ENCODE measurements around the gene CCNDBP1.
"Not testable (repeated sequence)": the region's sequence is repeated elsewhere in the genome, so short reads cannot be mapped to it uniquely, and the experiment has no call there.

The CCNDBP1 gene, protein sequence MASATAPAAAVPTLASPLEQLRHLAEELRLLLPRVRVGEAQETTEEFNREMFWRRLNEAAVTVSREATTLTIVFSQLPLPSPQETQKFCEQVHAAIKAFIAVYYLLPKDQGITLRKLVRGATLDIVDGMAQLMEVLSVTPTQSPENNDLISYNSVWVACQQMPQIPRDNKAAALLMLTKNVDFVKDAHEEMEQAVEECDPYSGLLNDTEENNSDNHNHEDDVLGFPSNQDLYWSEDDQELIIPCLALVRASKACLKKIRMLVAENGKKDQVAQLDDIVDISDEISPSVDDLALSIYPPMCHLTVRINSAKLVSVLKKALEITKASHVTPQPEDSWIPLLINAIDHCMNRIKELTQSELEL

DNA sequence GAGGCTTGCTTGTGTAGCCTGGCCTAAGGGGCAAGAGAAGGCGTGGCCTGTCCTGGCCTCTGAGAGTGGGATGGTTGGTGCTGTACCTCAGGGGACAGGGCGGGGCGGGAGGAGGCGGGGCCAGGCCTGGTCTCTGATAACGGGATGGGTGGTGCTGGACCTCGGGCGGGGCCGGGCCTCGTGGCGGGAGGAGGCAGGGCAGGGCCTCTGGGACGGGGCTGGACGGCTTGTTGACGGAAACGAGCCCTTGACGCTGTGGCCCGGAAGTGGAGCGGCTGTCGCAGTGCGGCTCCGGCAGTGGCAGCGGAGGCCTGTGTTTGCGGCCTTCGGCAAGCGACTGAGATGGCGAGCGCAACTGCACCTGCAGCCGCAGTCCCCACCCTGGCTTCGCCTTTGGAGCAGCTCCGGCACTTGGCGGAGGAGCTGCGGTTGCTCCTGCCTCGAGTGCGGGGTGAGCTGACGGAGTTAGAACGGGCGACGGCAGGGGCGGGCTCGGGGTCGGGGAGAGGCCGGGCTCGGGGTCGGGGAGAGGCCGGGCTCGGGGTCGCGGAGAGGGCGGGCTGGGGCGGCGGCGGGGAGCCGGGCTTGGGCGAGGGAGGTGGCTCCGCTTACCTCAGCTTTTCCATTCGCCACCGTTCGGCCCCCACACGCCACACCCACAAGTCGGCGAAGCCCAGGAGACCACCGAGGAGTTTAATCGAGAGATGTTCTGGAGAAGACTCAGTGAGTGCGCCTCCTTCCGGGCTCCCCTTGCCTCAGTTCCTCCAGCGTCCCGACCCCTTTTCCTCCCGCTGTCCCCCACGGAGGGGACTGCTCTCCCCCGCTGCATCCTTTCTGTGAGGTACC, at the start of gene CCNDBP1:
Gene CCNDBP1 (plus strand): TSS at position 247 of the 846 bp plus-strand sequence. CDS start 96 bp downstream, at position 343.
- peak within 1 kb of the TSS; percentile 96 for H3K27ac Mint-ChIP-seq
- H3K36me3 Mint-ChIP-seq, result peaks cover 38% of the 10 kb centered on the region
- peak within 1 kb of the TSS; percentile 99 for H3K4me3 Mint-ChIP-seq
- H3K27me3 Mint-ChIP-seq, result no peaks in the 10 kb centered on the region
- H3K9me3 Mint-ChIP-seq, result no peaks in the 10 kb centered on the region
- peaks cover 27% of the 10 kb centered on the region for H3K4me1 Mint-ChIP-seq
- ATAC-seq, result peak; percentile 99

DNA sequence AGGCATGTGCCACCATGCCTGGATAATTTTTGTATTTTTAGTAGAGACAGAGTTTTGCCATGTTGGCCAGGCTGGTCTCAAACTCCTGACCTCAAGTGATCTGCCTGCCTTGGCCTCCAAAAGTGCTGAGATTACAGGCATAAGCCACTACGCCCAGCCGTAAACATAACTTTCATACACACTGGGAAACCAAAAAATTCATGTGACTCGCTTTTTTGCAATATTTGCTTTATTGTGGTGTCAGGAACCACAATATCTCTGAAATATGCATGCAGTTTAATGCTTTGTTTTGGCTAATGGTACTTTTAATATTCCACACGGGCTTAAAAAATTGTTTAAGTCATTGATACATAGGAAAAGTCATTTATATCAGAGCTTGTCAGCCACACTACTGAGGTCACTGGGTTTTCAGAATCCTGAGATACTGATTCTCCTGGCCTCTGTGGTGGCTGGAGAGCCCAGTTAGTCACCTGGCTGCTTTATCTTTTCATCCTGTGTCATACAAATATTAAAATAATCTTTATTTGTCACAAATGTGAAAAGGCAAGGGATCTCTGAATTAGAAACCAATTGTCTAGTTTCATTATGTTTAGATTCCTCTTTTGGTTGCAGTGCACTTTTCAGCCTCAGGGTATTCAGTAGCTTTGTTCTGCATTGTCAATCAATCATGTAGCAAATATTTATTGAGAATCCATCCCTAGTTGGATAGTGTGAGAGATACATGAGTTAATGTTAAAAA, 41.8 kb upstream of the CCNDBP1 start:
- H3K4me3 Mint-ChIP-seq, result no peak overlapping the region
- no peaks in the 10 kb centered on the region for H3K9me3 Mint-ChIP-seq
- peaks cover 15% of the 10 kb centered on the region for H3K4me1 Mint-ChIP-seq
- peaks cover 63% of the 10 kb centered on the region for H3K36me3 Mint-ChIP-seq
- H3K27ac Mint-ChIP-seq, result peak overlapping the region; percentile 46
- ATAC-seq, result no peak
- no peaks in the 10 kb centered on the region for H3K27me3 Mint-ChIP-seq

- Mint-ChIP-seq H3K4me3 (no peak overlapping the region), H3K27me3 (no peaks in the 10 kb centered on the region), H3K27ac (peak overlapping the region; percentile 46), H3K4me1 (peaks cover 15% of the 10 kb centered on the region), H3K36me3 (peaks cover 61% of the 10 kb centered on the region), H3K9me3 (no peaks in the 10 kb centered on the region)
- peak; percentile 41 for ATAC-seq
These were observed 40.7 kb upstream of the CCNDBP1 start for GRCh38 chr15:43144512-43144911.

DNA sequence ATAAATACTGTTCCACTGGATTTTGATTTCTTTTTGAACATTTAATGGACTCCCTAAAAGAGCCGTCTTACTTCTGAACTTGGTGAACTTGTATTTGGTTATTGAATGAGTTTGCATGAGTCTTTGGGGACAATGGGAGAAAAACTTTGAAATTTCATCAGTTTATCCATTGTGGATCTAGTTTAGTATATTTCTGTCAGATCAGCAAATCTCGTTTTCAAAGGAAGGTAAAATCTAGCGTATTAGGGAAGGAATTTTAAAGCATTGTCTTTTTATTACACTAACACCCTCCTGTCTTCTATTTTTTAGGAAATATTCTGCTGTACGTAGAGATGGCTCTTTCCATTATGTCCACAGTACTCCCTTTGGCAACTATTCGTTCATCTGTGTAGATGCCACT, 39.0 kb upstream of the CCNDBP1 start:
- H3K4me1 Mint-ChIP-seq, result peaks cover 15% of the 10 kb centered on the region

DNA sequence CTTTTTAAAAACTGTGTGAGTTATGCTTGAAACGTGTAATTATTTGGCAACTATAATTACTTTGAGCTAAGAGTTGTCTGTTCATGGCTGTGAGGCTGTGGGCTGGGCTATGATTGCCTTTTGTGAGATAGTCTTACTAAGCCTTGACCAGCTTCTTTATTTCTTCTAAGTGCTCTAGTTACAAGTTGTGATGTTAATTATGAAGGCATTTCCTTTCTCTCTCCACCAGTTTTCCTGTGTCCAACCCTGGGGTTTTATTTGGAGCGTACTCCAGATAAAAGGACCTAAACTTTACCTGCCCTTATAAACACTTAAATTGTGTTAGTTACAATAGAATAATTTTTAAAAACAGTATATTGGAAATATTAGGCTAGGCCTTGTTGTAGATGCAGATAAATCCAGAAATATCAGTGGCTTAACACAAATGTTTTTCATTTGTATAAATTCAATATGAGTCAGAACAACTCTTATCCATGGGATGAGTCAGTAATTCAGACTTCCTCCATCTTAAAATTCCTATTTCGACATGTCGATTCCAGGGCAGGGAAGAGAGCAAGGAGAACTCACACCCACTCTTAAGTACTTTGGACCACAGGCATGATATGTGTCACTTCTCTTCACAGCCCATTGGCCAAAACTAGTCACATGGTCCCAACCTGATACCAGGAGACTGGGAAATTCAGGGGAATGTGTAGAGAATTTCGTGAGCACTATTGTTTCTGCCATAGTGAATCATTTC, 34.8 kb upstream of the CCNDBP1 start:
- H3K27me3 Mint-ChIP-seq, result no peaks in the 10 kb centered on the region
- no peak for ATAC-seq

More for the DNA sequence above, 39.0 kb upstream of the CCNDBP1 start:
- no peak for ATAC-seq
- no peaks in the 10 kb centered on the region for H3K27me3 Mint-ChIP-seq
- H3K9me3 Mint-ChIP-seq, result no peaks in the 10 kb centered on the region
- no peak overlapping the region for H3K27ac Mint-ChIP-seq
- no peak overlapping the region for H3K4me3 Mint-ChIP-seq
- H3K36me3 Mint-ChIP-seq, result peaks cover 46% of the 10 kb centered on the region

GRCh38 chr15:43151688-43152087, 33.5 kb upstream of the CCNDBP1 start:
- Mint-ChIP-seq H3K27me3 (no peaks in the 10 kb centered on the region), H3K4me1 (peaks cover 6% of the 10 kb centered on the region), H3K9me3 (no peaks in the 10 kb centered on the region), H3K4me3 (no peak overlapping the region), H3K36me3 (peaks cover 40% of the 10 kb centered on the region), H3K27ac (no peak overlapping the region)
- ATAC-seq, result no peak

More for the DNA sequence above, 34.8 kb upstream of the CCNDBP1 start:
- Mint-ChIP-seq H3K27ac (no peak overlapping the region), H3K4me3 (no peak overlapping the region), H3K9me3 (no peaks in the 10 kb centered on the region), H3K36me3 (peaks cover 42% of the 10 kb centered on the region), H3K4me1 (peaks cover 6% of the 10 kb centered on the region)

- no peaks in the 10 kb centered on the region for H3K9me3 Mint-ChIP-seq
These were observed 31.9 kb upstream of the CCNDBP1 start for GRCh38 chr15:43153269-43153668.

DNA sequence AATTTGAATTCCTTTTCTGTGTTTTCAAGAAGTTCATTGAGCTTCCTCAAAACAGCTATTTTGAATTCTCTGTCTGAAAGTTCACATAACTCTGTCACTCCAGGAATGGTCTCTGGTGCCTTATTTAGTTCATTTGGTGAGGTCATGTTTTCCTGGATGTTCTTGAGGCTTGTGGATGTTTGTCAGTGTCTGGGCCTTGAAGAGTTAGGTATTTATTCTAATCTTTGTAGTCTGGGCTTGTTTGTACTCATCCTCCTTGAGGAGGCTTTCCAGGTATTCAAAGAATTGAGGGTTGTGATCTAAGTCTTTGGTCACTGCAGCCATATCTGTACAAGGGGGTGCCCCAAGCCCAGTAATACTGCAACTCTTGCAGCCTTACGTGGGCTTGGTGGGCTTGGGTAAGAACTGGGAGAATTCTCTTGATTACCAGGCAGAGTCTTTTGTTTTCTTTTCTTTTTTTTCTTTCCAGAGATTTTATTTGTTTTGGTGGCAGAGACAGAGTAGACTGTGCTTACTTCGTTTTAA, 19.3 kb upstream of the CCNDBP1 start:
- Mint-ChIP-seq H3K27ac (no peak overlapping the region), H3K4me1 (no peaks in the 10 kb centered on the region), H3K27me3 (no peaks in the 10 kb centered on the region), H3K36me3 (peaks cover 54% of the 10 kb centered on the region), H3K4me3 (no peak overlapping the region), H3K9me3 (no peaks in the 10 kb centered on the region)
- no peak for ATAC-seq

More at GRCh38 chr15:43153269-43153668, 31.9 kb upstream of the CCNDBP1 start:
- Mint-ChIP-seq H3K4me1 (peaks cover 13% of the 10 kb centered on the region), H3K27me3 (no peaks in the 10 kb centered on the region), H3K27ac (no peak overlapping the region), H3K36me3 (peaks cover 45% of the 10 kb centered on the region), H3K4me3 (no peak overlapping the region)
- ATAC-seq, result no peak

DNA sequence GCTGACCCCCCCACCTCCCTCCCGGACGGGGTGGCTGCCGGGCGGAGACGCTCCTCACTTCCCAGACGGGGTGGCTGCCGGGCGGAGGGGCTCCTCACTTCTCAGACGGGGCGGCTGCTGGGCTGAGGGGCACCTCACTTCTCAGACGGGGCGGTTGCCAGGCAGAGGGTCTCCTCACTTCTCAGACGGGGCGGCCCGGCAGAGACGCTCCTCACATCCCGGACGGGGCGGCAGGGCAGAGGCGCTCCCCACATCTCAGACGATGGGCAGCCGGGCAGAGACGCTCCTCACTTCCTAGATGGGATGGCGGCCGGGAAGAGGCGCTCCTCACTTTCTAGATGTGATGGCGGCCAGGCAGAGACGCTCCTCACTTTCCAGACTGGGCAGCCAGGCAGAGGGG, 17.9 kb upstream of the CCNDBP1 start:
- not testable (repeated sequence) for H3K4me3 Mint-ChIP-seq, H3K27me3 Mint-ChIP-seq, H3K4me1 Mint-ChIP-seq, ATAC-seq, H3K9me3 Mint-ChIP-seq, H3K27ac Mint-ChIP-seq
- peaks cover 60% of the 10 kb centered on the region for H3K36me3 Mint-ChIP-seq

DNA sequence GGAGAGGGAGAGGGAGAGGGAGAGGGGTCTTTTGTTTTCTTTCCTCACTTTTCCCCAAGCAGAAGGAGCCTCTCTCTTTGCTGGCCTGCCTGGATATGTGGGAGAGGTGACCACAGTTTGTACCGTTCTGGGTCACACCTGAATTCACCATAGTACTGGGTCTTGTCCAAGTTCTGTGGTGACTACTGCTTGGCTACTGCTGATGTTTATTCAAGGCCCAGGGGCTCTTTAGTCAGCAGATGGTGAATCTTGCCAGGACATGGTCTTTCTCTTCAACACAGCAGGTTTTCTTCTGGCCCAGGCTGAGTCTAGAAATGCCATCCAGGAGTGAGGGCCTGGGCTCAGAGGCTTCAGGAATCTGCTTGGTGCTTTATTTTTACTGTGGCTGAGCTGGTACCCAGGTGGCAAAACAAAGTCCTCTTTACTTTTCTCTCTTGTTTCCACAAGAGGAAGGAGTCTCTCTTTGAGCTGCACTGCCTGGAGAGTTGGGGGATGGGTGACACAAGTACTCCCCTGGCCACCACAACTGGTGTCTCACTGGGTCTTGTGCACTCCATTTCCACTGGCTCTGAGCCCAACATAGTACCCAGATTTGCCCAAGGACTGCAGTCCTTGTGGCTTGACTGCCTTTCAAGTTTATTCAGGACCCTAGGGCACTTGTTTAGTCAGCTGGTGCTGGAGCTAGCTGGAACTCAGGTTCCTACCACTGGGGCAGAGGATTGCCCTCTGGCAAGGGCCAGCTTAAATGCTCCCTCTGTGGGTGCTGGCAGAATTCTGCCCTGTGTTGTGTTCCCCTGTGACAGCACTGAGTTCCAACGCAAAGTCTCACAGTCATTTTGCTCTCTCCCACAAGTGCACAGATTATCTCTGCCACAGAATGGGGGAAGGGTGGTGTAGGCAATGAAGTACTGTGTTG, 16.8 kb upstream of the CCNDBP1 start:
- ATAC-seq, result no peak
- Mint-ChIP-seq H3K36me3 (peaks cover 67% of the 10 kb centered on the region), H3K27ac (no peak overlapping the region)

DNA sequence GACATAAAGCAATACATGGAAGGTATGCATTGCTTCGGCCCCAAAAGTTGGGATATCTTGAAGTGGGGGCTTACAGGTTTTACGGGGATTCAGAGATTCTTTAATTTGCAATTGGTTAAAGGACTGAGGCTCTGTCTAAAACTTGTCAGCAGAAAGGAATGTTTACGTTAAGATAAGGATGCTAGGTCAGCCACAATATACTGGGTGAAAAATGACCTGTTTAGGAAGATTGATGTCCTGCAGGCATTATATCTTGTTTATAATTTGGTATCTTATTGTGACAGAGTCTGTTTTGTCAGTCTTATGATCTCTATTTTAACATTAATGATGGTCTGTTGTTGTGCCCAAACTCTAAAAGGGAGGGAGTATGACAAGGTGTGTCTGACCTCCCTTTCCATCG, 15.3 kb upstream of the CCNDBP1 start:
- Mint-ChIP-seq H3K27me3 (no peaks in the 10 kb centered on the region), H3K27ac (no peak overlapping the region), H3K4me1 (no peaks in the 10 kb centered on the region), H3K9me3 (no peaks in the 10 kb centered on the region), H3K36me3 (peaks cover 67% of the 10 kb centered on the region), H3K4me3 (no peak overlapping the region)
- ATAC-seq, result no peak

More for the DNA sequence above, 16.8 kb upstream of the CCNDBP1 start:
- Mint-ChIP-seq H3K27me3 (no peaks in the 10 kb centered on the region), H3K9me3 (no peaks in the 10 kb centered on the region), H3K4me3 (no peak overlapping the region), H3K4me1 (no peaks in the 10 kb centered on the region)

DNA sequence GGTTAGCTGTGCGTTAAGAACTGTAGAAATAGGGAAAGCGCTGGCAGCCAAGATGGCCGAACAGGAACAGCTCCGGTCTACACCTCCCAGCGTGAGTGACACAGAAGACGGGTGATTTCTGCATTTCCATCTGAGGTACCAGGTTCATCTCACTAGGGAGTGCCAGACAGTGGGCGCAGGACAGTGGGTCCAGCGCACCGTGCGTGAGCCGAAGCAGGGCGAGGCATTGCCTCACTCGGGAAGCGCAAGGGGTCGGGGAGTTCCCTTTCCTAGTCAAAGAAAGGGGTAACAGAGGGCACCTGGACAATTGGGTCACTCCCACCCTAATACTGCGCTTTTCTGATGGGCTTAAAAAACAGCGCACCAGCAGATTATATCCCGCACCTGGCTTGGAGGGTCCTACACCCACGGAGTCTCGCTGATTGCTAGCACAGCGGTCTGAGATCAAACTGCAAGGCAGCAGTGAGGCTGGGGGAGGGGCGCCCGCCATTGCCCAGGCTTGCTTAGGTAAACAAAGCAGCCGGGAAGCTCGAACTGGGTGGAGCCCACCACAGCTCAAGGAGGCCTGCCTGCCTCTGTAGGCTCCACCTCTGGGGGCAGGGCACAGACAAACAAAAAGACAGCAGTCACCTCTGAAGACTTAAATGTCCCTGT, 9.4 kb upstream of the CCNDBP1 start:
- H3K9me3 Mint-ChIP-seq, ATAC-seq: not testable (repeated sequence)

DNA sequence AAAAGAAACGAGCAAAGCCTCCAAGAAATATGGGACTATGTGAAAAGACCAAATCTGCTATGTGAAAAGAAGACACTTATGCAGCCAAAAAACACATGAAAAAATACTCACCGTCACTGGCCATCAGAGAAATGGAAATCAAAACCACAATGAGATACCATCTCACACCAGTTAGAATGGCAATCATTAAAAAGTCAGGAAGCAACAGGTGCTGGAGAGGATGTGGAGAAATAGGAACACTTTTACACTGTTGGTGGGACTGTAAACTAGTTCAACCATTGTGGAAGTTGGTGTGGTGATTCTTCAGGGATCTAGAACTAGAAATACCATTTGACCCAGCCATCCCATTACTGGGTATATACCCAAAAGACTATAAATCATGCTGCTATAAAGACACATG, 8.1 kb upstream of the CCNDBP1 start:
- H3K4me3 Mint-ChIP-seq, H3K27ac Mint-ChIP-seq, H3K4me1 Mint-ChIP-seq, H3K27me3 Mint-ChIP-seq, H3K9me3 Mint-ChIP-seq, ATAC-seq: not testable (repeated sequence)
- H3K36me3 Mint-ChIP-seq, result peaks cover 52% of the 10 kb centered on the region

More for the DNA sequence above, 9.4 kb upstream of the CCNDBP1 start:
- not testable (repeated sequence) for H3K27ac Mint-ChIP-seq, H3K27me3 Mint-ChIP-seq, H3K4me3 Mint-ChIP-seq, H3K4me1 Mint-ChIP-seq
- peaks cover 46% of the 10 kb centered on the region for H3K36me3 Mint-ChIP-seq

Measured in stimulated activated memory B cell treated with anti-CD40 and anti-IgM and Interleukin-4, amounts not matched to agents 10 μg/mL and 1 μg/mL and 100 μg/mL, for 72 hours (primary cell).